ENCODE measurements around the gene CPNE8. TPM values are rescaled to one million over a fixed set of nuclear protein-coding genes. Genes with fewer than 3 reads are reported as not detected.
"Not testable (repeated sequence)": the region's sequence is repeated elsewhere in the genome, so short reads cannot be mapped to it uniquely, and the experiment has no call there.

CPNE8 gene
- total RNA-seq, 1 experiment from 2014 or later: 10.7 TPM

- Histone ChIP-seq H3K27ac (no peak overlapping the region), H3K36me3 (ENCODE audit: low read depth) (no peaks in the 10 kb centered on the region), H3K4me1 (replicated peaks; ENCODE audit: insufficient read depth) (no peaks in the 10 kb centered on the region), H3K9me2 (ENCODE audit: insufficient read depth) (no peaks in the 10 kb centered on the region), H4K20me1 (ENCODE audit: insufficient read depth) (no peaks in the 10 kb centered on the region), H3K4me2 (no peak overlapping the region), H3K79me2 (ENCODE audit: low read depth) (no peaks in the 10 kb centered on the region), H2AFZ (no peak overlapping the region), H3K9me3 (ENCODE audit: insufficient read depth, low read depth) (no peaks in the 10 kb centered on the region), H3K4me3 (no peak overlapping the region), H3F3A (ENCODE audit: insufficient read depth, low read depth) (no peaks in the 10 kb centered on the region), H3K27me3 (ENCODE audit: insufficient read depth, low read depth) (no peaks in the 10 kb centered on the region)
- DNase-seq: no peak
- CTCF ChIA-PET: no interaction called here
- intact Hi-C loops (cut with micrococcal nuclease; ENCODE audit: unreplicated experiment): no loop called here
- POLR2A ChIA-PET (ENCODE audit: unreplicated experiment): no interaction called here
- TF ChIP-seq EZH2 (IDR thresholded peaks at IDR 0.05; ENCODE audit: low read depth): no peak
- TF ChIP-seq CTCF (conservative IDR thresholded peaks at IDR 0.05): no peak
- BruUV-seq (replicated peaks): no TSS peak
Measured at GRCh38 chr12:38744041-38744440, 161.3 kb downstream of the CPNE8 start.

- H3K9me3 ChIP-seq (ENCODE audit: insufficient read depth, low read depth); DNase-seq; H3K27me3 ChIP-seq (ENCODE audit: insufficient read depth, low read depth); CTCF ChIA-PET; H3K4me1 ChIP-seq (replicated peaks; ENCODE audit: insufficient read depth); H2AFZ ChIP-seq; H3F3A ChIP-seq (ENCODE audit: insufficient read depth, low read depth); H3K4me3 ChIP-seq; BruUV-seq (replicated peaks); H3K79me2 ChIP-seq (ENCODE audit: low read depth); H3K4me2 ChIP-seq; H3K27ac ChIP-seq; intact Hi-C loops (cut with micrococcal nuclease; ENCODE audit: unreplicated experiment); POLR2A ChIA-PET (ENCODE audit: unreplicated experiment); H3K36me3 ChIP-seq (ENCODE audit: low read depth); H4K20me1 ChIP-seq (ENCODE audit: insufficient read depth); H3K9me2 ChIP-seq (ENCODE audit: insufficient read depth): not testable (repeated sequence)
Measured at GRCh38 chr12:38742496-38742895, 162.9 kb downstream of the CPNE8 start.

GRCh38 chr12:38736821-38737220 is 168.6 kb downstream of the CPNE8 start:
- no peak for DNase-seq
- CTCF ChIA-PET: no interaction called here
- H3K4me1 ChIP-seq (replicated peaks; ENCODE audit: insufficient read depth): no peaks in the 10 kb centered on the region
- POLR2A ChIA-PET (ENCODE audit: unreplicated experiment): no interaction called here
- no peaks in the 10 kb centered on the region for H3K79me2 ChIP-seq (ENCODE audit: low read depth)
- no peak overlapping the region for H3K27ac ChIP-seq
- intact Hi-C loops (cut with micrococcal nuclease; ENCODE audit: unreplicated experiment): no loop called here
- TF ChIP-seq EZH2 (IDR thresholded peaks at IDR 0.05; ENCODE audit: low read depth): no peak
- no peaks in the 10 kb centered on the region for H3K9me3 ChIP-seq (ENCODE audit: insufficient read depth, low read depth)
- H3F3A ChIP-seq (ENCODE audit: insufficient read depth, low read depth): no peaks in the 10 kb centered on the region
- no peak overlapping the region for H2AFZ ChIP-seq
- no TSS peak for BruUV-seq (replicated peaks)
- H3K4me2 ChIP-seq: no peak overlapping the region
- no peaks in the 10 kb centered on the region for H4K20me1 ChIP-seq (ENCODE audit: insufficient read depth)
- no peaks in the 10 kb centered on the region; the same call in 1 of the 2 replicates for H3K9me2 ChIP-seq (ENCODE audit: insufficient read depth)
- no peaks in the 10 kb centered on the region for H3K27me3 ChIP-seq (ENCODE audit: insufficient read depth, low read depth)
- H3K36me3 ChIP-seq (ENCODE audit: low read depth): no peaks in the 10 kb centered on the region
- H3K4me3 ChIP-seq: no peak overlapping the region

GRCh38 chr12:38732761-38733160 is 172.6 kb downstream of the CPNE8 start:
- Histone ChIP-seq H2AFZ (no peak overlapping the region), H3K4me1 (replicated peaks; ENCODE audit: insufficient read depth) (no peaks in the 10 kb centered on the region), H3K36me3 (ENCODE audit: low read depth) (no peaks in the 10 kb centered on the region), H3K79me2 (ENCODE audit: low read depth) (no peaks in the 10 kb centered on the region), H3K27me3 (ENCODE audit: insufficient read depth, low read depth) (no peaks in the 10 kb centered on the region), H3K9me3 (ENCODE audit: insufficient read depth, low read depth) (no peaks in the 10 kb centered on the region), H3F3A (ENCODE audit: insufficient read depth, low read depth) (no peaks in the 10 kb centered on the region), H3K27ac (no peak overlapping the region), H4K20me1 (ENCODE audit: insufficient read depth) (no peaks in the 10 kb centered on the region), H3K9me2 (ENCODE audit: insufficient read depth) (no peaks in the 10 kb centered on the region; the same call in 1 of the 2 replicates), H3K4me3 (no peak overlapping the region), H3K4me2 (no peak overlapping the region)
- no peak for TF ChIP-seq EZH2 (IDR thresholded peaks at IDR 0.05; ENCODE audit: low read depth)
- TF ChIP-seq CTCF (conservative IDR thresholded peaks at IDR 0.05): no peak
- CTCF ChIA-PET: interaction anchor here (0.7 kb wide), 1 partner anchor 410 kb away, joined by 3 read pairs; no protein-coding TSS in a partner anchor
- no TSS peak for BruUV-seq (replicated peaks)
- DNase-seq: no peak
- POLR2A ChIA-PET (ENCODE audit: unreplicated experiment): no interaction called here
- intact Hi-C loops (cut with micrococcal nuclease; ENCODE audit: unreplicated experiment): no loop called here
